Smooth muscle cell (in vitro differentiated cells): ENCODE measurements around the gene METTL1. TPM values are rescaled to one million over a fixed set of nuclear protein-coding genes. Genes with fewer than 3 reads are reported as not detected.

ENCODE experiments used
- DNase-seq: peaks from one replicate; lab custom pipeline; 2025; ENCODE audit not compliant: unreplicated experiment; lab: John Stamatoyannopoulos, UW
- H2AFZ ChIP-seq: fragments of 200-600 bp; sonication (generic); 2 replicates; pipeline ENCODE4 v1.6.0; 2016; ENCODE audit warnings: antibody characterized with exemption, low read depth, mild to moderate bottlenecking
- H3F3A ChIP-seq: fragments of 200-600 bp; sonication (generic); 2 replicates; pipeline ENCODE4 v1.6.0; 2017; ENCODE audit warnings: antibody characterized with exemption, low read depth
- H3K27ac ChIP-seq: fragments of 200-600 bp; sonication (generic); 2 replicates; pipeline ENCODE4 v1.5.1; 2016; ENCODE audit warnings: low read depth, mild to moderate bottlenecking
- H3K27me3 ChIP-seq: fragments of 200-600 bp; sonication (generic); 2 replicates; pipeline ENCODE4 v1.6.1; 2016; ENCODE audit warnings: low read depth, mild to moderate bottlenecking
- H3K36me3 ChIP-seq: fragments of 200-600 bp; sonication (generic); 2 replicates; pipeline ENCODE4 v1.5.1; 2016; ENCODE audit warnings: low read depth
- H3K4me1 ChIP-seq: fragments of 200-600 bp; sonication (generic); 2 replicates; pipeline ENCODE4 v1.5.1; 2016; ENCODE audit warnings: low read depth
- H3K4me2 ChIP-seq: fragments of 200-600 bp; sonication (generic); 2 replicates; pipeline ENCODE4 v1.6.0; 2016; ENCODE audit warnings: mild to moderate bottlenecking
- H3K4me3 ChIP-seq: fragments of 200-600 bp; sonication (generic); 2 replicates; pipeline ENCODE4 v1.5.1; 2016; ENCODE audit warnings: mild to moderate bottlenecking
- H3K79me2 ChIP-seq: fragments of 200-600 bp; sonication (generic); 2 replicates; pipeline ENCODE4 v1.6.0; 2016; ENCODE audit warnings: low read depth, mild to moderate bottlenecking
- H3K9ac ChIP-seq: fragments of 200-600 bp; sonication (generic); 2 replicates; pipeline ENCODE4 v1.6.0; 2016; ENCODE audit warnings: low read depth
- H3K9me3 ChIP-seq: fragments of 200-600 bp; sonication (generic); replicated peaks from 2 replicates; pipeline ENCODE4 v1.5.1; 2016; ENCODE audit warnings: low read depth
- H4K20me1 ChIP-seq: fragments of 200-600 bp; sonication (generic); 2 replicates; pipeline ENCODE4 v1.6.0; 2016; ENCODE audit warnings: low read depth
- CTCF ChIP-seq: fragments of 200-600 bp; sonication (generic); IDR thresholded peaks from 2 replicates; pipeline ENCODE4 v1.5.1; 2017; ENCODE audit warnings: borderline replicate concordance, mild to moderate bottlenecking, antibody characterized with exemption; ENCODE audit not compliant: insufficient read depth, poor library complexity, severe bottlenecking
- WGBS: methylation state at CpG from one replicate; pipeline ENCODE4 v1.1.7; 2016; ENCODE audit warnings: low lambda C conversion rate; 5-methylcytosine and 5-hydroxymethylcytosine counted together
- polyA plus RNA-seq: library from polyadenylated mRNA; unstranded; fragments of >200 nt; fragmentation: Nextera tagmentation; extraction: Ambion mirVana; gene quantifications from 2 replicates; pipeline ENCODE4 v1.2.1, GENCODE V29; 2016
- total RNA-seq: library from RNA; depleted of rRNA; stranded (reverse); fragments of >200 nt; gene quantifications from 2 replicates; pipeline ENCODE4 v1.2.3, GENCODE V29; 2014

METTL1 gene
- total and polyA plus RNA-seq, 2 experiments from 2014 or later = 4.1 to 20.3 TPM

- H3K9me3 ChIP-seq = no peaks in the 10 kb centered on the region
- TF ChIP-seq CTCF = no peak
- peaks cover 100% of the 10 kb centered on the region for H3K27me3 ChIP-seq
- no peaks in the 10 kb centered on the region for H4K20me1 ChIP-seq
- H2AFZ ChIP-seq = no peak overlapping the region
- DNase-seq = no peak
- peak overlapping the region; percentile 87 for H3K4me2 ChIP-seq
- peaks cover 17% of the 10 kb centered on the region for H3K4me1 ChIP-seq
- no peaks in the 10 kb centered on the region for H3K79me2 ChIP-seq
- no peaks in the 10 kb centered on the region for H3F3A ChIP-seq
- WGBS = 8% methylated on average over 21 of the region's 31 CpGs
- peak overlapping the region; percentile 46 for H3K4me3 ChIP-seq
- H3K9ac ChIP-seq = no peak overlapping the region
- no peak overlapping the region for H3K27ac ChIP-seq
- no peaks in the 10 kb centered on the region for H3K36me3 ChIP-seq
These were observed 35.0 kb downstream of the METTL1 start for GRCh38 chr12:57736741-57737466.

GRCh38 chr12:57735952-57736740 lies 35.8 kb downstream of the METTL1 start:
- Histone ChIP-seq H4K20me1 (no peaks in the 10 kb centered on the region), H3K79me2 (no peaks in the 10 kb centered on the region), H3K4me1 (peaks cover 17% of the 10 kb centered on the region), H3K4me2 (peak overlapping the region; percentile 87), H3K4me3 (peak overlapping the region; percentile 34), H3K36me3 (no peaks in the 10 kb centered on the region), H3K9me3 (no peaks in the 10 kb centered on the region), H3K9ac (no peak overlapping the region), H2AFZ (no peak overlapping the region), H3K27ac (no peak overlapping the region), H3K27me3 (peaks cover 100% of the 10 kb centered on the region), H3F3A (no peaks in the 10 kb centered on the region)
- under 1% methylated on average over 48 of the region's 49 CpGs for WGBS
- peak; percentile 5 for TF ChIP-seq CTCF
- no peak for DNase-seq

GRCh38 chr12:57735198-57735855 lies 36.6 kb downstream of the METTL1 start:
- H3K4me1 ChIP-seq = peaks cover 17% of the 10 kb centered on the region
- no peak overlapping the region for H2AFZ ChIP-seq
- no peaks in the 10 kb centered on the region for H3K36me3 ChIP-seq
- H3K27ac ChIP-seq = no peak overlapping the region
- H4K20me1 ChIP-seq = no peaks in the 10 kb centered on the region
- no peaks in the 10 kb centered on the region for H3K9me3 ChIP-seq
- H3K9ac ChIP-seq = no peak overlapping the region
- H3K27me3 ChIP-seq = peaks cover 100% of the 10 kb centered on the region
- H3K4me3 ChIP-seq = peak overlapping the region; percentile 34
- DNase-seq = no peak
- H3K79me2 ChIP-seq = no peaks in the 10 kb centered on the region
- 21% methylated on average over 8 of the region's 8 CpGs for WGBS
- no peaks in the 10 kb centered on the region for H3F3A ChIP-seq
- peak overlapping the region; percentile 87 for H3K4me2 ChIP-seq
- TF ChIP-seq CTCF = no peak
